Naive B cell (primary cell): ENCODE results near the gene TPM2. TPM values are rescaled to one million over a fixed set of nuclear protein-coding genes. Genes with fewer than 3 reads are reported as not detected.

ENCODE experiments used
- ATAC-seq, 2 donors: fragments of 150-1000 bp; cut with Tn5 transposase; 2 replicates each; pipeline ENCODE4 v1.10.0; 2021; ENCODE audit warnings: low read depth in 2 of 2, mild to moderate bottlenecking in 2 of 2, moderate library complexity in 2 of 2
- DNase-seq: peaks from one replicate; pipeline ENCODE4 v3.0.0; 2022
- H3K27ac Mint-ChIP-seq, 6 donors: one replicate each; pipeline ENCODE4 v1.8.0; 2020 to 2022; ENCODE audit warnings: mild to moderate bottlenecking in 6 of 6, mixed read lengths in 6 of 6, moderate library complexity in 5 of 6, inconsistent platforms in 2 of 6
- H3K27me3 Mint-ChIP-seq, 3 donors: one replicate each; pipeline ENCODE4 v1.8.0; 2021 to 2022; ENCODE audit warnings: mixed read lengths in 3 of 3, mild to moderate bottlenecking in 1 of 3
- H3K36me3 Mint-ChIP-seq, 2 donors: one replicate each; pipeline ENCODE4 v1.8.0; 2020 to 2022; ENCODE audit warnings: mixed read lengths in 2 of 2, inconsistent platforms in 1 of 2, mild to moderate bottlenecking in 1 of 2
- H3K4me1 Mint-ChIP-seq, 3 donors: one replicate each; pipeline ENCODE4 v1.8.0; 2020 to 2022; ENCODE audit warnings: mixed read lengths in 3 of 3, inconsistent platforms in 1 of 3, mild to moderate bottlenecking in 1 of 3, moderate library complexity in 1 of 3
- H3K4me3 Mint-ChIP-seq, 8 donors: one replicate each; pipeline ENCODE4 v1.8.0; 2020 to 2022; ENCODE audit warnings: mild to moderate bottlenecking in 8 of 8, mixed read lengths in 8 of 8, moderate library complexity in 8 of 8, inconsistent platforms in 2 of 8
- H3K9me3 Mint-ChIP-seq, 7 donors: one replicate each; pipeline ENCODE4 v1.8.0; 2020 to 2022; ENCODE audit warnings: mixed read lengths in 7 of 7, mild to moderate bottlenecking in 5 of 7, inconsistent platforms in 2 of 7, moderate library complexity in 1 of 7
- polyA plus RNA-seq, 6 donors: library from polyadenylated mRNA; unstranded; fragments of 300-500 nt; fragmentation: Illumina TruSeq; gene quantifications; one replicate each; pipeline ENCODE4 v1.2.3, GENCODE V29; 2021; ENCODE audit warnings: low read depth in 6 of 6

The TPM2 gene
- polyA plus RNA-seq, 6 donors from 2014 or later, result 0.52 TPM; not detected in 5

GRCh38 chr9:35698231-35698630 lies 8.5 kb upstream of the TPM2 start:
- peak overlapping the region in 1 of 6 donors; percentile 78 for H3K27ac Mint-ChIP-seq
- H3K36me3 Mint-ChIP-seq, result peaks cover 0 to 20% of the 10 kb centered on the region in 2 donors
- DNase-seq (no peak), ATAC-seq (no peak)
- no peaks in the 10 kb centered on the region for H3K27me3 Mint-ChIP-seq
- peaks cover 5 to 18% (median 12%) of the 10 kb centered on the region in 3 donors for H3K4me1 Mint-ChIP-seq
- no peaks in the 10 kb centered on the region for H3K9me3 Mint-ChIP-seq
- H3K4me3 Mint-ChIP-seq, result no peak overlapping the region

GRCh38 chr9:35697486-35697885 lies 7.8 kb upstream of the TPM2 start:
- Mint-ChIP-seq H3K9me3 (no peaks in the 10 kb centered on the region), H3K4me1 (peaks cover 5 to 18% (median 12%) of the 10 kb centered on the region in 3 donors), H3K36me3 (peaks cover 0 to 14% of the 10 kb centered on the region in 2 donors), H3K27me3 (no peaks in the 10 kb centered on the region), H3K27ac (peak overlapping the region in 3 of 6 donors; percentile 15 to 78 (median 58)), H3K4me3 (no peak overlapping the region)
- ATAC-seq (no peak), DNase-seq (no peak)

DNA sequence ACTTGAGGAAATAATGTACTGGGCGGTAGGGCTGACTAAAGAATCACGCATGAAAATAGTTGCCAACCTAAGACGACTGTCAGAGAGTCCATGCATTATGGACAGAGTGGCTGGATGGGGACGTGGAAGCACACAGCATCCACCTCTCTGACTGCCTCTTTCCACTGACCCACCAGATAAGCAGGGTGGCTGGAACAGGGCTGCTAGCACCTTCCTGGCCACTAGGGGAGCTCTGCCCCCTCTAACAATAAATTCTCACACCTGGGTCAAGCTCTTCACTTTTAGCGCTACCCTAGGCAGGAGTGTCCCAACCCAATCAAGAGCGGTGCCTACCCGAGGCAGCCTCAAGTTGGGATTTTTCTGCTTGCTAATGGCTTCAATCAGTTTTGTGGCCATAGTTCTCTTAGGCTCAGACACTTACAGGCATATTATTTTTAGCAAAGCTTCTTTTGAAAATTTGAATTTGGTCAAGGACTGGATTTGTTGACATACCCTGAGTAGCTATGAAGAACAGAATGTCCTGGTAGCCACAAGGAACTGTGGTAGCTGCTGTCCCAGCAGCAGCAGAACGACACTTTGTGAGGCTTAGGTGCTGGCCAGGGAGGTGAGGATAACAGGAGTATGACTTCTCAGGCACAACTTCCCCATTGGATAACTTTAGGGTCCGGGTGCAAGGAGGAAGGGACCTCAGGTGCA lies 6.9 kb upstream of the TPM2 start:
- Mint-ChIP-seq H3K4me1 (peaks cover 5 to 23% (median 14%) of the 10 kb centered on the region in 3 donors), H3K9me3 (no peaks in the 10 kb centered on the region), H3K27me3 (no peaks in the 10 kb centered on the region), H3K27ac (peak overlapping the region in 3 of 6 donors; percentile 20 to 81 (median 81)), H3K4me3 (peak overlapping the region in 1 of 8 donors; percentile 37), H3K36me3 (peaks cover 0 to 14% of the 10 kb centered on the region in 2 donors)
- peak; percentile 90 to 94 for ATAC-seq
- peak; percentile 57 for DNase-seq

- H3K36me3 Mint-ChIP-seq, result peaks cover 0 to 14% of the 10 kb centered on the region in 2 donors
- DNase-seq (no peak), ATAC-seq (no peak)
- H3K9me3 Mint-ChIP-seq, result no peaks in the 10 kb centered on the region
- H3K27me3 Mint-ChIP-seq, result no peaks in the 10 kb centered on the region
- H3K4me3 Mint-ChIP-seq, result no peak overlapping the region
- peak overlapping the region in 2 of 6 donors; percentile 15 to 62 for H3K27ac Mint-ChIP-seq
- peaks cover 8 to 30% (median 20%) of the 10 kb centered on the region in 3 donors for H3K4me1 Mint-ChIP-seq
These were observed 6.2 kb upstream of the TPM2 start for GRCh38 chr9:35695943-35696401.

GRCh38 chr9:35691757-35692301 lies 2.1 kb upstream of the TPM2 start:
- ATAC-seq, result no peak
- no peaks in the 10 kb centered on the region for H3K27me3 Mint-ChIP-seq
- H3K4me3 Mint-ChIP-seq, result peak overlapping the region; percentile 87 to 98 (median 92)
- no peak for DNase-seq
- peaks cover 0 to 5% of the 10 kb centered on the region in 2 donors for H3K36me3 Mint-ChIP-seq
- no peaks in the 10 kb centered on the region for H3K9me3 Mint-ChIP-seq
- H3K27ac Mint-ChIP-seq, result peak overlapping the region in 3 of 6 donors; percentile 29 to 73 (median 51)
- peaks cover 16 to 22% (median 18%) of the 10 kb centered on the region in 3 donors for H3K4me1 Mint-ChIP-seq

- Mint-ChIP-seq H3K27ac (peak overlapping the region in 5 of 6 donors; percentile 29 to 89 (median 56)), H3K4me1 (peaks cover 10 to 17% (median 13%) of the 10 kb centered on the region in 3 donors)
- ATAC-seq, result peak; percentile 28 to 34
These were observed 1.6 kb upstream of the TPM2 start for GRCh38 chr9:35691334-35691650.

DNA sequence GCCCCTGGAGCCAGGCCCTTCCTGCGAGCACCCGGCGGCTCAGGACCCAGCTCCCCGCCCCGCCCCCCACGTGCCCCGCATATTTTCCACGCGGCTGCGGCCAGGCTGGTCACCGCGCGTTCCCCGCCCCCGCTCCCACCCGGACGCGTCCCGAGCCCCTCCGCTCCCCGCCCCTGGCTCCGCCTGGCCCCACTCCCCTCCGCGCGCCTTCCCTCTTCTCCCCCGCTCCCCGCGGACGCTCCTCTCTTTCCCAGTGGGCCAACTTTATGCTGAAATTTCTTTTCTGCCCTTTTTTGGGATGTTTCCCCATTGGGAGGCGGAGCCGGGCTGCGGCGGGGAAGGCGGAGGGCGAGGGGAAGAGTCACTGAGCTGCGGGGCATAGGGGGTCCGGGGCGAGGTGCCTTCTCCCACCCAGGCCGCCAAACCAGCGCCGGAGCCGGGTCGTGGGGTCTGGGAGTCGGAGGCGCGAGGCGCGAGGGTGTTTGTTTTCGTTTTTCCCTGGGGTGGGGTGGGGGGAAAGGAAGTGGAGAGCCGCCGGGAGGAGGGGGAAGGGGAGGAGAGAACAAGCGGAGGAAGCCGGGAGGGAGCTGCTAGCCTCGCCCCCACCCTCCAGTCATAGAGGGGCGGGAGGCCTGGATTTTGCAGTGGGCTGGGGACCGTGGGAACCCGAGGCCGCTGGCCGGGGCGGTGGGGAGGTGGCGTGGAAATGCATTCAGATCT lies 1.0 kb upstream of the TPM2 start:
- H3K9me3 Mint-ChIP-seq, result no peaks in the 10 kb centered on the region
- DNase-seq (no peak), ATAC-seq (peak; percentile 43 to 45)
- peak overlapping the region in 5 of 6 donors; percentile 43 to 89 (median 60) for H3K27ac Mint-ChIP-seq
- H3K36me3 Mint-ChIP-seq, result no peaks in the 10 kb centered on the region
- peaks cover 10 to 16% (median 13%) of the 10 kb centered on the region in 3 donors for H3K4me1 Mint-ChIP-seq
- H3K4me3 Mint-ChIP-seq, result peak overlapping the region; percentile 87 to 98 (median 93)
- no peaks in the 10 kb centered on the region for H3K27me3 Mint-ChIP-seq

More at GRCh38 chr9:35691334-35691650, 1.6 kb upstream of the TPM2 start:
- DNase-seq, result no peak
- H3K36me3 Mint-ChIP-seq, result no peaks in the 10 kb centered on the region
- no peaks in the 10 kb centered on the region for H3K27me3 Mint-ChIP-seq
- H3K4me3 Mint-ChIP-seq, result peak overlapping the region; percentile 87 to 98 (median 92)
- H3K9me3 Mint-ChIP-seq, result no peaks in the 10 kb centered on the region

GRCh38 chr9:35690294-35690613 lies 529 bp upstream of the TPM2 start:
- Mint-ChIP-seq H3K4me1 (peaks cover 10 to 16% (median 13%) of the 10 kb centered on the region in 3 donors), H3K4me3 (peak overlapping the region; percentile 77 to 98 (median 90)), H3K27ac (peak overlapping the region in 2 of 6 donors; percentile 73 to 81), H3K9me3 (no peaks in the 10 kb centered on the region), H3K27me3 (no peaks in the 10 kb centered on the region), H3K36me3 (no peaks in the 10 kb centered on the region)
- DNase-seq (no peak), ATAC-seq (peak; percentile 8 to 18)

- Mint-ChIP-seq H3K27me3 (no peaks in the 10 kb centered on the region), H3K4me3 (peak overlapping the region; percentile 36 to 90 (median 66)), H3K9me3 (no peaks in the 10 kb centered on the region), H3K27ac (no peak overlapping the region), H3K4me1 (peaks cover 13 to 16% (median 14%) of the 10 kb centered on the region in 3 donors), H3K36me3 (no peaks in the 10 kb centered on the region)
- DNase-seq (no peak), ATAC-seq (peak in 1 of 2 donors; percentile 25)
These were observed 875 bp downstream of the TPM2 start for GRCh38 chr9:35688558-35689541.

- Mint-ChIP-seq H3K27me3 (no peaks in the 10 kb centered on the region), H3K4me3 (peak overlapping the region in 5 of 8 donors; percentile 24 to 59 (median 51))
These were observed 1.7 kb downstream of the TPM2 start for GRCh38 chr9:35687972-35688557.

DNA sequence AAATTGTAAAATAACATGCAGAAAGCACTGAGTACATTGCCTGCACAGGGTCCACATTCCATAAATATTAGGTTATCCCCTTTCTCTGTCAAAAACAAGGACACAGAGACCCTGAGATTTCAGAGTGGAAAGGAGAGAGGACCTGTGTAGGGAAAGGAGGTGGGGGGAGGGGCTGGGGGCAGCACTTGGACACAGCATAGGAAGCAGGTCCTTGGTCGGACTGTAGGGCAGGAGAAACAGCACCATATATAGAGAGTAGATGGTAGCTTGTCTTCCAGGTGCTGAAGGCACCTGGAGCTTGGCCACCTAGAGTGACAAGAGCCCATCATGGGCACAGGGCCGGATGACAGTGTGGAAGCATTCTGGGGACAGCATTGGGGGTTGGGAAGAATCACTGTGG lies 2.4 kb downstream of the TPM2 start:
- DNase-seq, result no peak
- Mint-ChIP-seq H3K4me3 (peak overlapping the region in 2 of 8 donors; percentile 8 to 23), H3K36me3 (no peaks in the 10 kb centered on the region), H3K27ac (peak overlapping the region in 1 of 6 donors; percentile 3), H3K27me3 (no peaks in the 10 kb centered on the region), H3K4me1 (peaks cover 15 to 20% (median 16%) of the 10 kb centered on the region in 3 donors), H3K9me3 (no peaks in the 10 kb centered on the region)
- no peak for ATAC-seq

More at GRCh38 chr9:35687972-35688557, 1.7 kb downstream of the TPM2 start:
- no peak overlapping the region for H3K27ac Mint-ChIP-seq
- H3K4me1 Mint-ChIP-seq, result peaks cover 14 to 16% (median 15%) of the 10 kb centered on the region in 3 donors
- no peaks in the 10 kb centered on the region for H3K36me3 Mint-ChIP-seq
- ATAC-seq (no peak), DNase-seq (no peak)
- H3K9me3 Mint-ChIP-seq, result no peaks in the 10 kb centered on the region
